OCI-LY7 (cell line): ENCODE results near the gene PKM. TPM values are rescaled to one million over a fixed set of nuclear protein-coding genes. Genes with fewer than 3 reads are reported as not detected.

Source experiments
- BruUV-seq: library from RNA; stranded (reverse); fragments of 400-500 nt; replicated peaks from 2 replicates; lab custom pipeline; 2021; lab: Mats Ljungman, UMichigan
- CTCF ChIA-PET: fragments of 300-600 bp; sonication (Branson Sonifier 250); formaldehyde crosslinking; loops from one replicate; lab custom pipeline; 2022; ENCODE audit warnings: antibody characterized with exemption; ENCODE audit not compliant: unreplicated experiment; lab: Charles Lee
- POLR2A ChIA-PET: fragments of 300-600 bp; sonication (Branson Sonifier 250); formaldehyde crosslinking; loops from one replicate; lab custom pipeline; 2022; ENCODE audit warnings: antibody characterized with exemption; lab: Charles Lee
- DNase-seq: peaks from one replicate; pipeline ENCODE4 v3.0.0-alpha.2; 2015; ENCODE audit warnings: low spot score
- H2AFZ ChIP-seq: fragments of 200-600 bp; sonication (generic), shearing (Covaris generic); 2 replicates; pipeline ENCODE4 v1.6.1; 2014; ENCODE audit warnings: mild to moderate bottlenecking, antibody characterized with exemption, low read length, moderate library complexity
- H3K27ac ChIP-seq: fragments of 200-600 bp; sonication (generic); 2 replicates; pipeline ENCODE4 v1.5.1; 2014; ENCODE audit warnings: mixed run types, low read depth, mild to moderate bottlenecking, moderate library complexity, low read length, inconsistent platforms; ENCODE audit not compliant: poor library complexity, severe bottlenecking
- H3K36me3 ChIP-seq: fragments of 200-600 bp; sonication (generic); 2 replicates; pipeline ENCODE4 v1.6.1; 2014; ENCODE audit warnings: mild to moderate bottlenecking, antibody characterized with exemption, low read length, moderate library complexity, mixed read lengths; ENCODE audit not compliant: insufficient read depth
- H3K4me1 ChIP-seq: fragments of 200-600 bp; sonication (generic); 2 replicates; pipeline ENCODE4 v1.5.1; 2014; ENCODE audit warnings: mild to moderate bottlenecking, low read length; ENCODE audit not compliant: insufficient read depth, poor library complexity, severe bottlenecking
- H3K4me2 ChIP-seq: fragments of 200-600 bp; sonication (generic); 2 replicates; pipeline ENCODE4 v1.6.1; 2014; ENCODE audit warnings: mild to moderate bottlenecking, low read length
- H3K4me3 ChIP-seq: fragments of 200-600 bp; sonication (generic); 2 replicates; pipeline ENCODE4 v1.5.1; 2014; ENCODE audit warnings: mild to moderate bottlenecking, low read depth, low read length; ENCODE audit not compliant: poor library complexity, severe bottlenecking
- H3K79me2 ChIP-seq: fragments of 200-600 bp; sonication (generic); 2 replicates; pipeline ENCODE4 v1.6.1; 2016; ENCODE audit warnings: low read depth, mild to moderate bottlenecking, low read length, moderate library complexity, mixed read lengths; ENCODE audit not compliant: insufficient read depth
- H3K9me2 ChIP-seq: fragments of 200-600 bp; sonication (generic); 2 replicates; pipeline ENCODE4 v1.6.1; 2016; ENCODE audit warnings: mild to moderate bottlenecking, low read length, mixed read lengths; ENCODE audit not compliant: insufficient read depth
- H3K9me3 ChIP-seq: fragments of 200-600 bp; sonication (generic); 2 replicates; pipeline ENCODE4 v1.6.1; 2014; ENCODE audit warnings: mild to moderate bottlenecking, mixed run types, low read length, mixed read lengths
- H4K20me1 ChIP-seq: fragments of 200-600 bp; sonication (generic); 2 replicates; pipeline ENCODE4 v1.6.1; 2014; ENCODE audit warnings: mild to moderate bottlenecking, antibody characterized with exemption, low read length, moderate library complexity, mixed read lengths; ENCODE audit not compliant: insufficient read depth
- EZH2phosphoT487 ChIP-seq: fragments of 200-600 bp; sonication (generic); IDR thresholded peaks from 2 replicates; pipeline ENCODE4 v1.6.1; 2018; ENCODE audit warnings: low read depth, borderline replicate concordance, mild to moderate bottlenecking, mixed run types, antibody characterized with exemption, low read length, moderate library complexity, mixed read lengths
- intact Hi-C: fragments of 100-400 bp; cut with micrococcal nuclease; formaldehyde crosslinking; loops from one replicate; pipeline ENCODE4 v1.10.0; 2022; ENCODE audit not compliant: unreplicated experiment
- total RNA-seq, 2 experiments: library from RNA; depleted of rRNA in 1 of 2; stranded (reverse); fragments of >200 nt in 1 of 2; shearing (Covaris generic) in 1 of 2; gene quantifications; 2 replicates each; pipeline ENCODE4 v1.2.3, GENCODE V29; 2014 to 2022
- TF ChIP-seq, protein P1 (sequence below): fragments of 200-600 bp; sonication (generic); conservative IDR thresholded peaks from 2 replicates; pipeline ENCODE4 v1.5.1; 2014; ENCODE audit warnings: mild to moderate bottlenecking, antibody characterized with exemption, low read length, moderate library complexity, mixed read lengths

Gene PKM
- total RNA-seq, 2 experiments from 2014 or later, result 917 to 1,131 TPM

DNA sequence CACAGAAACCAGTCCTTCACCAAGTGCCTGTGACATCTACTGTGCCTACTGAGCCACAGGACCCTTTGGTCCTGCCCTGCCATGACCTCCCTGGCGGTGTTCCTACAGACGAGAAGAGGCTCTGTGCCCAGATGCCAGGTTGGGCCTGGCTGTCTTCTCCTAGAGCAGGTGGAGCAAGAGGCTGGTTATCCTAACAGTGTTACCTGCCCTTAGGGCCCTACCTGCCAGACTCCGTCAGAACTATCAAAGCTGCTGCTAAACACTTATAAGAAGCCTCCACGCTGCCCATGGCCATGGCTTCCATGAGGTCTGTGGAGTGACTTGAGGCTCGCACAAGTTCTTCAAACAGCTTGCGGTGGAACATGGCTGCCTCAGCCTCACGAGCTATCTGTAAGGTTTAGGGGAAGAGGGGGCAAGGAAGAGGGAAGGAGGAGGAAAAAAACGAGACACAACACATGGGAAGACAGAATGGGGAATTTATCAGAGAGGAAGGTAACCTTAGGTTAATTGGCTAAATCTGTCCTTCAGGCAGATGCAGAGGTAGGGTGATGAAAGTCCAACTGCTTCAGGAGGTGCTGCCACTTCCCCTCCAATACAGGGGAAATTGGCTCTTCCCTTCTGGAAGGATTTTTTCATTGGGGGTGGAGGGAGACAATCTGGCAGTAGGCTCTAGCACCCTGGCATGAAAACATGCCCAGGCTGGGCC lies 28.0 kb downstream of the PKM start:
- no peak for TF ChIP-seq EZH2phosphoT487
- TF ChIP-seq, protein P1, sequence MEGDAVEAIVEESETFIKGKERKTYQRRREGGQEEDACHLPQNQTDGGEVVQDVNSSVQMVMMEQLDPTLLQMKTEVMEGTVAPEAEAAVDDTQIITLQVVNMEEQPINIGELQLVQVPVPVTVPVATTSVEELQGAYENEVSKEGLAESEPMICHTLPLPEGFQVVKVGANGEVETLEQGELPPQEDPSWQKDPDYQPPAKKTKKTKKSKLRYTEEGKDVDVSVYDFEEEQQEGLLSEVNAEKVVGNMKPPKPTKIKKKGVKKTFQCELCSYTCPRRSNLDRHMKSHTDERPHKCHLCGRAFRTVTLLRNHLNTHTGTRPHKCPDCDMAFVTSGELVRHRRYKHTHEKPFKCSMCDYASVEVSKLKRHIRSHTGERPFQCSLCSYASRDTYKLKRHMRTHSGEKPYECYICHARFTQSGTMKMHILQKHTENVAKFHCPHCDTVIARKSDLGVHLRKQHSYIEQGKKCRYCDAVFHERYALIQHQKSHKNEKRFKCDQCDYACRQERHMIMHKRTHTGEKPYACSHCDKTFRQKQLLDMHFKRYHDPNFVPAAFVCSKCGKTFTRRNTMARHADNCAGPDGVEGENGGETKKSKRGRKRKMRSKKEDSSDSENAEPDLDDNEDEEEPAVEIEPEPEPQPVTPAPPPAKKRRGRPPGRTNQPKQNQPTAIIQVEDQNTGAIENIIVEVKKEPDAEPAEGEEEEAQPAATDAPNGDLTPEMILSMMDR, result no peak
- POLR2A ChIA-PET, result no interaction called here
- Histone ChIP-seq H3K4me2 (no peak overlapping the region), H3K79me2 (no peaks in the 10 kb centered on the region), H3K4me1 (peaks cover 10% of the 10 kb centered on the region), H3K9me2 (no peaks in the 10 kb centered on the region), H4K20me1 (peaks cover 27% of the 10 kb centered on the region; the same call in 1 of the 2 replicates), H3K4me3 (no peak overlapping the region), H2AFZ (no peak overlapping the region), H3K36me3 (peaks cover 100% of the 10 kb centered on the region), H3K9me3 (no peaks in the 10 kb centered on the region), H3K27ac (no peak overlapping the region)
- CTCF ChIA-PET, result interaction anchor here (1.2 kb wide), 1 partner anchor 24 kb away, joined by 4 read pairs; no protein-coding TSS in a partner anchor
- no TSS peak for BruUV-seq
- DNase-seq, result no peak
- intact Hi-C loops, result loop anchor here (5.0 kb wide), 1 partner anchor 54 kb away; no protein-coding TSS in a partner anchor

- CTCF ChIA-PET, result interaction anchor here (1.2 kb wide), 1 partner anchor 25 kb away, joined by 4 read pairs; no protein-coding TSS in a partner anchor
- peaks cover 27% of the 10 kb centered on the region; the same call in 1 of the 2 replicates for H4K20me1 ChIP-seq
- H3K9me2 ChIP-seq, result no peaks in the 10 kb centered on the region
- H3K27ac ChIP-seq, result no peak overlapping the region
- H3K9me3 ChIP-seq, result no peaks in the 10 kb centered on the region
- H3K4me1 ChIP-seq, result peaks cover 10% of the 10 kb centered on the region
- POLR2A ChIA-PET, result no interaction called here
- H3K4me2 ChIP-seq, result no peak overlapping the region
- H3K36me3 ChIP-seq, result peaks cover 96% of the 10 kb centered on the region
- intact Hi-C loops, result loop anchor here (5.0 kb wide), 1 partner anchor 55 kb away; no protein-coding TSS in a partner anchor
- no peak for DNase-seq
- H3K4me3 ChIP-seq, result no peak overlapping the region
- TF ChIP-seq, protein P1, result no peak
- TF ChIP-seq EZH2phosphoT487, result no peak
- BruUV-seq, result no TSS peak
- H3K79me2 ChIP-seq, result no peaks in the 10 kb centered on the region
- H2AFZ ChIP-seq, result no peak overlapping the region
Measured at GRCh38 chr15:72202302-72202701, 28.7 kb downstream of the PKM start.
